ENCODE results near the gene CUL9. TPM values are rescaled to one million over a fixed set of nuclear protein-coding genes. Genes with fewer than 3 reads are reported as not detected.

The CUL9 gene
- polyA plus RNA-seq, 1 donor = 20.2 TPM

DNA sequence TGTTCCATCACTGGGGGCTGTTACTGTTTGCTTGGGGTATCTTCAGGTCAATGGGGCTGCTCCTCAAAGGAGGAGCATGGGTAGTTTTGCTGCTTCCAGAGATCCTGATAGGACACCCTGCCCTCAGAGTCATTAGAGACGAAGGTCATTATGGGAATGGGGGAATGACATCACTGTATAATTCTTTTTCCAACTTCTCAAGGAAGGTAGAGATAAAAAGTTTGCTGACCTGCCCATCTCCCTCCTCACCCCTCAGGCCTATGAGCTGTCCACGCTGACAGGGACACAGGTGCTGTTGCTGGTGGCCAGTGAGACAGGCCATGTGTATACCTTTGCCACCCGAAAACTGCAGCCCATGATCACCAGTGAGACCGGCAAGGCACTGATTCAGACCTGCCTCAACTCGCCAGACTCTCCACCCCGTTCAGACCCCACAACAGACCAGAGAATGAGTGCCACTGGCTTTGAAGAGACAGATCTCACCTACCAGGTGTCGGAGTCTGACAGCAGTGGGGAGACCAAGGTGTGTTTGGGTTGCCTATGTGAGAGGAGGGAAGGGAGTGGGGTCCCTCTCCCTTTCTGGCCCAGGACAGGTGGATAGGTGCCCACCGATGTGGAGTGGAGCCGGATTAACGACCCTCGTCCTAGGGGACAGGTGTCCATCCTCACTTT, 8.3 kb upstream of the CUL9 start:
- DNase-seq = no peak

DNA sequence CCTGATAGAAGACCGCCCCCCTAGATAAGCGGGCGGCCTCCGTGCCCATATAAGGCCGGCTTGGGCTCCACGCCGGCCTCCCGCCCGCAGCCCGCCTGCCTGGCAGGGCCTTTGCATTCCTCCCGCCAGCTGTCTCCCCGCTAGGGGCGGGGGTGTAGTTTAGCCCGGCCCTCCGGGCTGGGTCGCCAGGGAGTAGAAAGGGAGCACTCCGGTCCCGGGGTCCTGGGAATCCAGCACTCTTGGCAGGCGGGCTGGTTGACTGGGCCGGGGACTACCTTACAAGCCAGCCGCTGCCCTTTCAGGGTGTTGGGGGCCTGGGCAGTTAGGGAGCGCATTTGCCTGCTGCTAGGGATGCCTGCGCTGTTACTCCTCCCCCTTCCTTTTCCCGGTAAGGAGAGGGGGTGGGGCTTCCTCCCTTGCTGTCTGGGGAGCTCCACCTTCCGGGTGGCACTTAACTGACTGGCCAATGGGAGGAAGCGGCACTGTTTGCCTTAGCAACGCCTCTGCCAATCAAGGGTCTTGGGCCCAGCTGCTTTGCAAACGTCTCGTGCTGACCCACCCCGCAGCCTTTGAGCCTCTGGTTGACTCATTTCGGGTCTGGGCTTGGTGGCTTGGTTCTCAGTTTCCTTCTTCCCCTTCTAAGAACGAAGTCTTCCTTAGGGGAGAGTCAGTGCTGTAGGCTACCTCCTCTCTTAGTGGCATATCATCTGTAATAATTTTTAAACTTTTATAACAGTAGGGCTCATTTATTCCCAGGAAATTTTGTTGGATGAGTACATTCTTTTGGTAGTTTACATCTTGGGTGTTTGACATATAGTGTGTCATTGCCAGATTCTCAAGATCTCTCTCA, 7.5 kb upstream of the CUL9 start:
- peak; percentile 97 for DNase-seq

- DNase-seq = no peak
These were observed 6.1 kb upstream of the CUL9 start for GRCh38 chr6:43175676-43176422.

DNA sequence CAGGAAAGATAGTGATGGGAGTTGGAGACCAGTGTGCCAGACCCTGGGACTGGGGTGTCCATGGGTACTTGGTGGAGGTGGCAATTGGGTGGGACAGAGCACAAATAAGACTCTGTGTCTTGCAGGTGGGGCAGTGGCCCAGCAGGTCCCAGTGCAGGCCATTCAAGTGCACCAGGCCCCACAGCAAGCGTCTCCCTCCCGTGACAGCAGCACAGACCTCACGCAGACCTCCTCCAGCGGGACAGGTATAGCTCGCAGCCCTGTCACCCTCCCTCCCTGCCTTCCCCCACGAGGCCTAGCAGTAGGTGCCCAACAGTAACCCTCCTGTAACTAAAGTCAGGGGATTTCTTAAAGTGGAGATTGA, 5.6 kb upstream of the CUL9 start:
- DNase-seq = no peak

DNA sequence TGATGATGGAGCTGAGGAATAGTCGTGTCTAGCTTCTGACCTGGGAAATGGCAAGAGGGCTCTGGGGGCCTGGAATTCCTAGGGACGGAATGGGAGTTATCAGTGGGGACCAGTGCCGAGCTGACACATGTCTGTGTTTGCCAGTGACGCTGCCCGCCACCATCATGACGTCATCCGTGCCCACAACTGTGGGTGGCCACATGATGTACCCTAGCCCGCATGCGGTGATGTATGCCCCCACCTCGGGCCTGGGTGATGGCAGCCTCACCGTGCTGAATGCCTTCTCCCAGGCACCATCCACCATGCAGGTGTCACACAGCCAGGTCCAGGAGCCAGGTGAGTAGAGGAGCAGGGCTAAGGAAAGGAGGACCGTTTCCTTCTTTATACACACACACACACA, 3.8 kb upstream of the CUL9 start:
- DNase-seq = no peak

DNA sequence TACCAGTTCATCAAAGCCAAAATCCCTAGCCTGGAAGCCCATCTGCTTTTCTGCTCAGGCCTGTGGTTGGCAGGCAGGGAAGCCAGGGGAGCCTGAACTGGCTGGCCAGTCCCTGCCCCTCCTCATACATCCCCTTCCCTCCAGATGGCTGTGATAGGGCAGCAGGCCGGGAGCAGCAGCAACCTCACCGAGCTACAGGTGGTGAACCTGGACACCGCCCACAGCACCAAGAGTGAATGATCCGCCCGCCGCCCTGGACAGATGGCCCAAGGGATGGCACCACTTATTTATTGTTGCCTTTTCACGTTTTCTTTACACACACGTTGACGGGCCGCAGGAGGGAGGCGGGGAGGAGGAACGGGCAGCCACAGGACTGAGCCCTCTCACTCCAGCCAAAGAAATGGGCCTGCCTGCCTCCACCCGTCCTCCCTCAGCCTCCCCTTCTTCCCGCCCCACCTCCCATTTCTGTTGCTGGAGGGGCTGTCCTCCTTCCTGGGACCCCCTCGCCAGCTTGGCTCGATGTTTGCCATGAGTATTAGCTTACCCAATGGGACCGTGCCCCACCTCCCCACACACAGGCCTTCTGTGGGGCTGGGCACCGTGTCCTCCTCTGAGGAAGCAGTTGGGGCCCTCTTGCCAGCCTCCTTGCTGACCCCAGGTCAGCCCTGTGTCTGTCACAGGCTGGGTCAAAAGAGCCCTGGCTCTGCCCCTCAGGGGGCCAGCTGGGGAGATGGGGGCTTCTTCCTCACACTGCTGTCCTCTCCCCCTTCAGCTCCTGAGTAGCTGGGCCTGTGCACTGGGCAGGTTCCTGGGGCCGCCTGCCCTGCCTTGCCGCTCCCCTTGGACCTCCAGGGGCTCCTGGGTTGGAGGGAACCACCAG, 2.8 kb upstream of the CUL9 start:
- DNase-seq = no peak

GRCh38 chr6:43180058-43180457, 1.9 kb upstream of the CUL9 start:
- DNase-seq = no peak

DNA sequence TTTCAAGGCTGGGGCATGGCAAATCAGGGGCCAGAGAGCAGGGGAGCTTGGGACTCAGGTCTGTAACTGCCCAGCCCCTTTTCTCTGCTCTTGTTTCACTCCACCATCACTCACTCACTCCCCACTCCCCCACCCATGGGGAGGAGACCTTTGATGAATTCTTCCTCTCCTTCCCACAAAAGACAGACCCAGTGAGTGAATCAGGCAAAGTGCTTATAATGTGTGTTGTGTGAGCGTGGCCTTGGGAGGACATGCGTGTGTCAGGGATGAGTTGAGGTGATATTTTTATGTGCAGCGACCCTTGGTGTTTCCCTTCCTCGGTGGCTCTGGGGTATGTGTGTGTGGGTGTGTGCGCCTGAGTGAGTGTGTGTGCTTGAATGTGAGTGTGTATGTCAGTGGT, 1.0 kb upstream of the CUL9 start:
- DNase-seq = no peak

- no peak for DNase-seq
These were observed 415 bp upstream of the CUL9 start for GRCh38 chr6:43181621-43181941.

DNA sequence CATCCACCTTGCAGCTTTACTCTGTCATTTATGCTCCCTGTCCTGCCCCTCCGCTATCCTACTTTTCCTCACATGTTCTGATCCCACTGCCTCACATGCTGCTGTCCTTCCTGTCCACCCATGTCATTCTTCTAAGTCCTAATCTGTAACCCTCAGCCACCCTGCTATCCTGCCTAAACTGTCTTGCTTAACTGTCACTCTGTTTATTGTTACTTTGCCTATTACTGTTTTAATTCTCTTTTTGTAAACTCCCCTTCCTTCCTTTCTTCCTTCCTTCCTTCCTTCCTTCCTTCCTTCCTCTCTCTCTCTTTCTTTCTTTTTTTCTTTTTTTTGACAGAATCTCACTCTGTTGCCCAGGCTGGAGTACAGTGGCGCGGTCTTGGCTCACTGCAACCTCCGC, 1.4 kb downstream of the CUL9 start:
- DNase-seq = no peak

- no peak for DNase-seq
These were observed 2.4 kb downstream of the CUL9 start for GRCh38 chr6:43184268-43184985.

DNA sequence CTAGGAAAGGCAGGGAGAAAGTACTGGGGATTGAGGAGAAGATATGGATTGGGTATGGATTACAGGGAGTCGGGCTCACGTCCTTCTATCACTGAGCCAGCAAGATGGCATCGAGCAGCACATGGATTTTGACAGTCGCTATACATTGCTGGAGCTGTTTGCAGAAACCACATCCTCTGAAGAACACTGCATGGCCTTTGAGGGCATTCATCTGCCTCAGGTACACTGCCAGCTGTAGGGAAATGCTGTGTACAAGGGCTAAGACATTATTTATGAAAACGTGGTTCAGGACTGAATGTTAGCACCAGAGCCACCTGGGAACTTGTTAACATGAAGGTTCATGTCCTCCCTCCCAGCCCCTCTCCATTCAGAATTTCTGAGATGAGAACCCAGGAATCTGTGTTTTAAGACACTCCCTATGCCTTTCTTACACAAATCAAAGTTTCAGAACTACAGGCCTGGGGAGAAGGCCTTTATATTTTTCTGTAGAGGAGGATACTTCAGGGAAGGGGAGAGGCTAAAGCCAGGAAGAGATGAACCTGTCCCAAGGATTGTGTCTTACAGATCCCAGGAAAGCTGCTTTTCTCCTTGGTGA, 3.5 kb downstream of the CUL9 start:
- DNase-seq = no peak

DNA sequence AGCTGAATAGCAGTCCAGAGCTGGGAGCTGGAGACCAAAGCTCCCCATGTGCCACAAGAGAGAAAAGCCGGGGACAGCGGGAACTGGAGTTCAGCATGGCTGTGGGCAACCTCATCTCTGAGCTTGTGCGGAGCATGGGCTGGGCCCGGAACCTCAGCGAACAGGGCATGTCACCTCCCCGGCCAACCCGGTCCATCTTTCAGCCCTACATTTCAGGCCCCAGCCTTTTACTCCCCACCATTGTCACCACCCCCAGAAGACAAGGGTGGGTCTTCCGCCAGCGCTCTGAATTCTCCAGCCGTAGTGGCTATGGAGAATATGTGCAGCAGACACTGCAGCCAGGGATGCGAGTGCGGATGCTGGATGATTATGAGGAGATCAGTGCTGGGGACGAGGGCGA, 4.0 kb downstream of the CUL9 start:
- DNase-seq = no peak

DNA sequence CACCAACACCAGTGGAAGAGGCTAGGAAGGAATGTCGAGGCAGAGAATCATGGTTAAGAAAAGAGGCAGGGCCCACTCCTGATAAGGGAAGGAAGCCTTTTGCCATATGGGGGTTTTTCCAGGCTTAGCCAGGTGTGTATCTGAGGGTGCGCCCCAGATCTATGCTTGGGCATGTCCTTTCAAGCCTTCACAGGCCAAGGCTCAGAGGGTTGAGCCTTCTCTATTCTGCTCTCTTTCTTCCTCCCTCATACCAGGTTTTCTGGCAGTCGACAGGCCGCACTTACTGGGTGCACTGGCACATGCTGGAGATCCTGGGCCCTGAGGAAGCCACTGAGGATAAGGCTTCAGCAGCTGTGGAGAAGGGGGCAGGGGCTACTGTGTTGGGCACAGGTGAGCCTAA, 4.7 kb downstream of the CUL9 start:
- no peak for DNase-seq

GRCh38 chr6:43187821-43188220, 5.8 kb downstream of the CUL9 start:
- DNase-seq = no peak

DNA sequence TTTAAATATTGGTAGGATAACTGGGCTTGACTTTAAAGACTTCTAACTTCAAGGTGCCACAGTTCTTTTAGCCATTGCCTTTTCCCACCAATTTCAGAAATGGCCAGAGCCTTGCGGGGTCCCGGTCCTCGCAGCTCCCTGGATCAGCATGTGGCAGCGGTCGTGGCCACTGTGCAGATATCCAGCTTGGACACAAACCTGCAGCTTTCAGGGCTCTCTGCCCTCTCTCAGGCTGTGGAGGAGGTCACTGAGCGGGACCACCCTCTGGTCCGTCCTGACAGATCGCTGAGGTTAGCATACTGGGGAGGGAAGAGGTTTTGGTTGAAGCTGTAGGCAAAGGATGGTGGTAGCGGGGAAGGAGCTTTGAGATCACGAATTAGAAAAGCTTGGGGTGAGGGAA, 6.4 kb downstream of the CUL9 start:
- DNase-seq = no peak

DNA sequence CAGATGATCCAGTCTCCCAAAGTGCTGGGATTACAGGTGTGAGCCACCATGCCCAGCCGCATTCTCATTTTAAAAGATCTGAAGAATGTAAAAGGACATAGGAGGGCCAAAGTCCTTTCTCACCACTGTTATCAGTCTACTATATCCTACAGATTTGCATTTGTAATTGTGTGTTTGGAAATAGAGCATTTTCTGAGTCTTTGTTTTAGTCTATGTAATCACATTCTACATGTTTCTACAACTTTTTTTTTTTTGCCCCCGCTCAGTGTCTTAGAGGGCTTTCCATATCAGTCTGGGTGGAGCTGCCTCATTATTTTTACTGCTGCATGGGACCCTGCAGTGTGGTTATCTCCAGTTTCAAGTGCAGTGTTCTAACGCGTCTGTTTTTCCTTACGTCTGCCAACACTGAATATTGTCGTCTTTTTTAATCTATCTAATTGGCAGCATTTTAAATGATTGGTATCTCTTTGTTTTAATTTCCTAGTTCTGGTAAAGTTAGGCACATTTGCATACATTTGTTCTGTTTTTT, 7.8 kb downstream of the CUL9 start:
- DNase-seq = no peak

DNA sequence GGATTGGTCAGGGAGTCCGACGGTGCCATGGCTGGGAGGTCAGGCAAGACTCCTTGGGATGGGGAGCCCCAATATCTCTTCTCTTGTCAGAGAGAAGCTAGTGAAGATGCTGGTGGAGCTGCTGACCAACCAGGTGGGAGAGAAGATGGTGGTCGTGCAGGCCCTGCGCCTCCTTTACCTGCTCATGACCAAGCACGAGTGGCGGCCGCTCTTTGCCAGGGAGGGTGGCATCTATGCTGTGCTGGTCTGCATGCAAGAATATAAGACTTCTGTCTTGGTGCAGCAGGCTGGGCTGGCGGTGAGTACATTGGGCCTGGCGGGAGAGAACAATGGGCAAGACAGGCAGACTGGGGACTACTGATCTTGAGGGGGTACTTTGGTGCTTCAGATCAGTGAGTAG, 10.9 kb downstream of the CUL9 start:
- DNase-seq = no peak

- no peak for DNase-seq
These were observed 11.9 kb downstream of the CUL9 start for GRCh38 chr6:43193929-43194328.

- no peak for DNase-seq
These were observed 14.3 kb downstream of the CUL9 start for GRCh38 chr6:43196337-43196736.

GRCh38 chr6:43199912-43200311, 17.9 kb downstream of the CUL9 start:
- DNase-seq = no peak

Measured in hindlimb muscle (tissue), 1 donor.